HG03097 (cell line): Measurements from ENCODE around the gene SIRPB1.
"Not testable (repeated sequence)": the region's sequence is repeated elsewhere in the genome, so short reads cannot be mapped to it uniquely, and the experiment has no call there.

Source experiments
- ATAC-seq: cut with Tn5 transposase; IDR thresholded peaks from one replicate; pipeline ENCODE4 v1.9.1; 2021; ENCODE audit not compliant: unreplicated experiment, low FRiP score

SIRPB1 gene

GRCh38 chr20:1619861-1620444 is at the start of gene SIRPB1:
Gene SIRPB1, minus strand, starts transcription at chr20:1620009. Its CDS starts 65 bp downstream, at chr20:1619944.
- no peak for ATAC-seq

GRCh38 chr20:1669304-1669703 is 49.5 kb upstream of the SIRPB1 start:
- no peak for ATAC-seq

- no peak for ATAC-seq
Measured at GRCh38 chr20:1667502-1668085, 47.8 kb upstream of the SIRPB1 start.

GRCh38 chr20:1666802-1667201 is 47.0 kb upstream of the SIRPB1 start:
- no peak for ATAC-seq

GRCh38 chr20:1665345-1665744 is 45.5 kb upstream of the SIRPB1 start:
- no peak for ATAC-seq

GRCh38 chr20:1664911-1665310 is 45.1 kb upstream of the SIRPB1 start:
- no peak for ATAC-seq

GRCh38 chr20:1663917-1664316 is 44.1 kb upstream of the SIRPB1 start:
- no peak for ATAC-seq

- no peak for ATAC-seq
Measured at GRCh38 chr20:1661542-1662299, 41.9 kb upstream of the SIRPB1 start.

GRCh38 chr20:1660246-1660645 is 40.4 kb upstream of the SIRPB1 start:
- ATAC-seq: no peak

GRCh38 chr20:1657556-1658334 is 37.9 kb upstream of the SIRPB1 start, which contains the start of gene SIRPG:
Gene SIRPG, minus strand, starts transcription at chr20:1657779. Its CDS starts 65 bp downstream, at chr20:1657714.
- ATAC-seq: no peak

GRCh38 chr20:1656844-1657243 is 37.0 kb upstream of the SIRPB1 start:
- no peak for ATAC-seq

GRCh38 chr20:1654996-1655395 is 35.2 kb upstream of the SIRPB1 start:
- no peak for ATAC-seq

- ATAC-seq: no peak
Measured at GRCh38 chr20:1652960-1653359, 33.2 kb upstream of the SIRPB1 start.

- no peak for ATAC-seq
Measured at GRCh38 chr20:1652104-1652503, 32.3 kb upstream of the SIRPB1 start.

- no peak for ATAC-seq
Measured at GRCh38 chr20:1651268-1652058, 31.7 kb upstream of the SIRPB1 start.

GRCh38 chr20:1648101-1648500 is 28.3 kb upstream of the SIRPB1 start:
- ATAC-seq: no peak

- ATAC-seq: no peak
Measured at GRCh38 chr20:1646975-1647431, 27.2 kb upstream of the SIRPB1 start.

GRCh38 chr20:1644101-1644962 is 24.5 kb upstream of the SIRPB1 start:
- ATAC-seq: no peak

GRCh38 chr20:1638643-1639042 is 18.8 kb upstream of the SIRPB1 start:
- ATAC-seq: not testable (repeated sequence)
